Kidney epithelial cell (primary cell): ENCODE data around the gene AGXT. TPM values are rescaled to one million over a fixed set of nuclear protein-coding genes. Genes with fewer than 3 reads are reported as not detected.

Experiments
- DNase-seq: peaks from one replicate; pipeline ENCODE4 v3.0.0-alpha.2; 2010; ENCODE audit warnings: low read depth
- H3K27me3 ChIP-seq: 2 replicates; pipeline ENCODE4 v1.6.0; 2011; ENCODE audit warnings: low read length; ENCODE audit not compliant: control insufficient read depth, insufficient read depth
- H3K36me3 ChIP-seq: 2 replicates; pipeline ENCODE4 v1.5.1; 2011; ENCODE audit warnings: low read length; ENCODE audit not compliant: control insufficient read depth, insufficient read depth
- H3K4me3 ChIP-seq: 2 replicates; pipeline ENCODE4 v1.5.1; 2011; ENCODE audit warnings: low read depth, mild to moderate bottlenecking, control low read depth, low read length
- total RNA-seq: library from RNA; depleted of rRNA; stranded (reverse); fragments of >200 nt; gene quantifications from 2 replicates; pipeline ENCODE4 v1.2.3, GENCODE V29; 2015
- TF ChIP-seq, protein P1 (sequence below): IDR thresholded peaks from 2 replicates; pipeline ENCODE4 v1.5.1; 2011; ENCODE audit warnings: mild to moderate bottlenecking, moderate library complexity, low read length, control low read depth, inconsistent platforms; ENCODE audit not compliant: insufficient read depth, poor library complexity, severe bottlenecking

Gene AGXT
- total RNA-seq, 1 donor from 2014 or later: 0.25 TPM

DNA sequence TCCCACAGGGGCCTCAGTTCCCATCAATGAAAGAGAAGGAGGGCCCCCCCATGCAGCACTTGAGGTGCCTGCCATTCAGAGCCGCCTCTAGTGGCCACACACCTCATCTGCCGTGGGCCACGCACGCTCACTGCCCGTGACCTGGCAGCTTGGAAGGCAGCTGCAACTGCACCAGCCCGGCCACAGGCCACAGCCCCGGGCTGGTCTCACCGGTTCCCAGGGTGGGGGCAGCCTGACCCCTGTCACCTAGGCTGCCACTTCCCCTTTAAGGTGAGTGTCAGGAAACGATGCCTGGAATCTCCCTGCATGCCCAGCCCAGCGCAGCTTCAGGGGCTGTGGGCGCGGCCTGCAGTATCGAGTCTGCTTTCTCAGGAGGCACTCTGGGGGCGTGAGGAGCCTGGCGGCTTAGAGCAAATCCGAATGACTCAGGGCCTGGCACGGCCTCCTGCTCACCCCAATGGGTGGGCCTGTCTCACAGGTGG lies 24.8 kb downstream of the AGXT start:
- Histone ChIP-seq H3K4me3 (no peak overlapping the region), H3K36me3 (no peaks in the 10 kb centered on the region), H3K27me3 (peaks cover 7% of the 10 kb centered on the region)
- TF ChIP-seq, protein P1, sequence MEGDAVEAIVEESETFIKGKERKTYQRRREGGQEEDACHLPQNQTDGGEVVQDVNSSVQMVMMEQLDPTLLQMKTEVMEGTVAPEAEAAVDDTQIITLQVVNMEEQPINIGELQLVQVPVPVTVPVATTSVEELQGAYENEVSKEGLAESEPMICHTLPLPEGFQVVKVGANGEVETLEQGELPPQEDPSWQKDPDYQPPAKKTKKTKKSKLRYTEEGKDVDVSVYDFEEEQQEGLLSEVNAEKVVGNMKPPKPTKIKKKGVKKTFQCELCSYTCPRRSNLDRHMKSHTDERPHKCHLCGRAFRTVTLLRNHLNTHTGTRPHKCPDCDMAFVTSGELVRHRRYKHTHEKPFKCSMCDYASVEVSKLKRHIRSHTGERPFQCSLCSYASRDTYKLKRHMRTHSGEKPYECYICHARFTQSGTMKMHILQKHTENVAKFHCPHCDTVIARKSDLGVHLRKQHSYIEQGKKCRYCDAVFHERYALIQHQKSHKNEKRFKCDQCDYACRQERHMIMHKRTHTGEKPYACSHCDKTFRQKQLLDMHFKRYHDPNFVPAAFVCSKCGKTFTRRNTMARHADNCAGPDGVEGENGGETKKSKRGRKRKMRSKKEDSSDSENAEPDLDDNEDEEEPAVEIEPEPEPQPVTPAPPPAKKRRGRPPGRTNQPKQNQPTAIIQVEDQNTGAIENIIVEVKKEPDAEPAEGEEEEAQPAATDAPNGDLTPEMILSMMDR: peak; percentile 24
- peak; percentile 26 for DNase-seq

DNA sequence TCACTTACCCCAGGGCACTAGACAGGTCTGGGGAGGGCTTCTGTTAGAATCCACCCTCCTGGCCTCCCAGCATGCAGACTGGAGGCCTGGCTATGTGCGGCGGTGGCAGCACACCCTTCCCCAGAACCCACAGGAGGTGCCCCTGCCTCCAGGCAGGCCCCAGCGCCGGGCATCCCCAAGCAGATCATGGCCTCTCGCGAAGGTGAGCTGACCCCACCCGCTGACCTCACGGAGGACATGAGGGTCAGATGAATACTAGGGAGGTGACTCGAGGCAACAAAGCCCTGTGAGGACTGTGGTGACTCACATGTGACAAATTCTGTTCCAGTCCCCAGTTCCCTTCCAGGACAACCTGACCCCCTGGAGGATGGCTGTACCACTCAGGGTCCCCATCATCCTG lies 25.4 kb downstream of the AGXT start:
- H3K27me3 ChIP-seq: peaks cover 7% of the 10 kb centered on the region
- H3K36me3 ChIP-seq: no peaks in the 10 kb centered on the region

DNA sequence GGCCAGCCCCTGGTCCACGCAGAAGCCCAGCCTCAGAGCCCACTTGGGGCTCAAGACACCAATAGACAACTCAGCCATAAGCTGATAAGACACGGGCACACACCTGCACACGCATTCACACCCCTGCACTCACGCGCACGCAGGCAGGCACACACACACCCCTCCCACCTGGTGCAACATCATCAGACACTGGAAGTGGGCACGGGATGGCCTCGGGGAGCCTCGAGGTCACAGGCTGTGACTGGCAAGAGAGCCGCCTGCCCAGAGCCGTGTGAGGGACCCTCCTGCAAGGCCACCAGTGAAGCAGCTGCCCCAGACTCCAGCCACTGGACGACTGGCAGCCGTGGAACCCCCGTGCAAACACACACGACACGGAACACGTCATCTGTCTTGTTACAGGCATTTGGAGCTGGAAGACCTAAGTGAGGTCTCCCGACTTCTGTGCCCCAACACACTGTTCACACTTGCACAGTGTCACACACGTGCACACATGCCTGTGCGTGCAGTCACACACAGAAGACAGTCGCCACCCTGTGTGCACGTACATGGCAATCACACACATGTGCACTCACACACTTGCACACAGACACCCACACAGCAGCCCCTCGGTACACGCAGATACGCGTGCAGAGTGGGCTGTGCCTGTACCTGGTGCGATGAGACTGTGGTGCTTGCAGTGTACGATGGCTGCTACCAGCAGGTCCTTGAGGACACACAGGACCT lies 26.4 kb downstream of the AGXT start:
- Histone ChIP-seq H3K4me3 (no peak overlapping the region), H3K36me3 (no peaks in the 10 kb centered on the region), H3K27me3 (peaks cover 10% of the 10 kb centered on the region)
- TF ChIP-seq, protein P1: no peak
- no peak for DNase-seq

More for the DNA sequence above, 25.4 kb downstream of the AGXT start:
- no peak for DNase-seq
- H3K4me3 ChIP-seq: no peak overlapping the region
- TF ChIP-seq, protein P1: no peak

DNA sequence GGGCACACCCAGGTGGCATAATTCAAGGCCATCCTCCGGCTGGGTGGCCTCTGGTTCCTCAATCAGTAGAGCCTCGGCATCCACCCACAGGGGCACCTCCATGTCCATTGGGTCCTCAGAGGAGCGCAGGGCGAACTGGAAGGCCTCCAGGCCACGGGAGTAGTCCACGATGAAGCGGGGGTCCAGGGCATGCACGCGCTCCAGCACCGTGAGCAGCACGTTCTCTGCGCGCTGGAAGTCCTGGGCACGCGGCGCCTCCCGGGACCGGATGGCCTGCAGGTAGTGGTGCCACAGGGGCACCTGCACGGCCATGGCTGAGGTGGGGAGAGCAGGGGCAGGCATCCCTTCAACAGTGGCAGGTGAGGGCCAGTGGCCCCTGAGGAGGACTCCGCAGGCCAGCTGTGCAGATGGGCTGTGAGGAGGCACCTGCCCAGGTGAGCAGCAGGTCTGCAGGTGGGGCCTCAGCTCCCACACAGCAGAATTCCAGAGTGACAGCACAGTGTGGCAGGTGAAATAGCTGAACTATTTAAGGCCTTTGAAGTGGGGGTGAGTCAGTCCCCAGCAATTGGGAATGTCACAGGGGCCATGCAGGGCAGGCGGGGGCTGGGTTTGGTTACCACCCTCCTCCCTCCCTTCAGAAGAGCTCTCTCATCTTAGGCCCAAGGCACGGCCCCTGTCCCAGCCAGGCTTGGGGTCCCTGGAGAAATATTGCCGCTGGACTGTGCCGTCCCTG lies 27.2 kb downstream of the AGXT start, which contains the start of gene MAB21L4:
TSS of gene MAB21L4 (minus strand) at position 501 of the 733 bp plus-strand sequence. CDS start at position 342, 159 bp downstream.
- peaks cover 7% of the 10 kb centered on the region for H3K27me3 ChIP-seq
- DNase-seq: peak; percentile 29
- TF ChIP-seq, protein P1: no peak

DNA sequence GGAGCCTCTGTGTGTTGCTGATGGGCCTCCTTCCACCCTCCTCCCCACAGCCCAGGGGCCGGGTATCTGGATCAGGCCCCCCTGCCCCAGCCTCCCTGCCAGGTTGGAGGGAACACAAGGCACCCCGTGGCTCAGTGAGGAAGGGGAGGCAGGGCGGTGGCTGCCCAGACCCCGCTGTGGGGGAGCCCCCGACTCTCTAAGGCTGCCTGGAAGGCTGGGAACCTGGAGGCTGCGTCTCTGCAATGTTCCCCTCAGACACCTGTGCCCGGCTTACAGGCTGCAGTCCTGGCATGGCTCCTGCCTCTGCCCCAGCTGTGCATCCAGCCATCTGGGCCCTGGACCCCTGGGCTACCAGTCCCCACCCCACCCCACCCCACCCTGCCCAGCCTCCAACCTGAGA lies 27.8 kb downstream of the AGXT start:
- no peak overlapping the region for H3K4me3 ChIP-seq
- H3K36me3 ChIP-seq: no peaks in the 10 kb centered on the region
- peaks cover 5% of the 10 kb centered on the region for H3K27me3 ChIP-seq
- DNase-seq: no peak
- TF ChIP-seq, protein P1: no peak

More for the DNA sequence above, 27.2 kb downstream of the AGXT start, which contains the start of gene MAB21L4:
- Histone ChIP-seq H3K4me3 (no peak within 1 kb of the TSS), H3K36me3 (no peaks in the 10 kb centered on the region)
